ENCODE results near the gene NADSYN1.

NADSYN1 gene

GRCh38 chr11:71450939-71451338 lies 2.1 kb upstream of the NADSYN1 start:
- H3K4me3 ChIP-seq (ENCODE audit: low read length), result no peak overlapping the region
- TF ChIP-seq CTCF (conservative IDR thresholded peaks at IDR 0.05; ENCODE audit: low read length), result no peak
- no peak for DNase-seq (ENCODE audit: low read depth)

GRCh38 chr11:71451596-71452198 lies 1.3 kb upstream of the NADSYN1 start:
- no peak for TF ChIP-seq CTCF (conservative IDR thresholded peaks at IDR 0.05; ENCODE audit: low read length)
- 0 out of 2 replicates have a peak overlapping the region, but pooled peaks have one; percentile 9 for H3K4me3 ChIP-seq (ENCODE audit: low read length)
- no peak for DNase-seq (ENCODE audit: low read depth)

GRCh38 chr11:71452199-71453036 lies 585 bp upstream of the NADSYN1 start:
- no peak for TF ChIP-seq CTCF (conservative IDR thresholded peaks at IDR 0.05; ENCODE audit: low read length)
- peak; percentile 62 for DNase-seq (ENCODE audit: low read depth)
- peak overlapping the region; percentile 78 for H3K4me3 ChIP-seq (ENCODE audit: low read length)

GRCh38 chr11:71453918-71454304 lies 908 bp downstream of the NADSYN1 start:
- DNase-seq (ENCODE audit: low read depth), result no peak
- no peak for TF ChIP-seq CTCF (conservative IDR thresholded peaks at IDR 0.05; ENCODE audit: low read length)
- peak overlapping the region; percentile 90 for H3K4me3 ChIP-seq (ENCODE audit: low read length)

- TF ChIP-seq CTCF (conservative IDR thresholded peaks at IDR 0.05; ENCODE audit: low read length), result no peak
- DNase-seq (ENCODE audit: low read depth), result no peak
- H3K4me3 ChIP-seq (ENCODE audit: low read length), result no peak overlapping the region
Observed at GRCh38 chr11:71454470-71455113, 1.6 kb downstream of the NADSYN1 start.

- no peak overlapping the region for H3K4me3 ChIP-seq (ENCODE audit: low read length)
- DNase-seq (ENCODE audit: low read depth), result no peak
- TF ChIP-seq CTCF (conservative IDR thresholded peaks at IDR 0.05; ENCODE audit: low read length), result no peak
Observed at GRCh38 chr11:71456294-71456693, 3.3 kb downstream of the NADSYN1 start.
